ENCODE data around the gene MDM4.

Gene MDM4

DNA sequence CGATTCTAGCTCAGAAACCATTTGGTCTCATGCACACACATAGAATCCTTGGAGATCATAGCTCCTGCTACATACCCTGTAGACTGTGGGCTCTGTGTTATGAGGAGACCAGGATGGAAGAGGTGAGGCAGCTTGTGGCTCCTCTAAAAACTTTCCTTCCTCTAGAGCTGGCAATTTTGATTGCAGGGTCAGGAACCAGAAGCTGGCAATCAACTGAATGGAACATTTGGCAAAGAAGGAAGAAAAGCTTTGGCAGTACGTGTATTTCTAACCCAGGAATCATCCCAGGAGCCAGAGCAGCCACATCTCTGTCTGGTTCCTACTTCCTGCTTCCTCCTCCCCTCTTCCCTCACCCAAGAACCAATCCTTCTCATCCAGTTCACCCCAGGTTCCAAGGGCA, 37.3 kb upstream of the MDM4 start:
- ATAC-seq (ENCODE audit: insufficient read depth, low read depth): no peak
- Histone ChIP-seq H3K4me3 (ENCODE audit: low read depth in 1 of 2, low read length in 2 of 2) (no peak overlapping the region), H3K9ac (ENCODE audit: low read depth, low read length) (no peak overlapping the region), H3K4me2 (ENCODE audit: insufficient read depth, low read length) (no peak overlapping the region), H3K36me3 (ENCODE audit: insufficient read depth, low read length) (peaks cover 14% of the 10 kb centered on the region; the same call in 1 of the 2 replicates), H3K27ac (ENCODE audit: low read length) (peak overlapping the region; percentile 23; the same call in 1 of the 2 replicates), H3K9me3 (ENCODE audit: insufficient read depth, low read length, severe bottlenecking) (no peaks in the 10 kb centered on the region), H3K79me2 (ENCODE audit: insufficient read depth, low read length) (peaks cover 58% of the 10 kb centered on the region), H4K20me1 (ENCODE audit: insufficient read depth, low read length) (peaks cover 26% of the 10 kb centered on the region), H3K27me3 (ENCODE audit: insufficient read depth, low read length, poor library complexity) (no peaks in the 10 kb centered on the region), H2AFZ (ENCODE audit: low read depth, low read length) (no peak overlapping the region), H3K4me1 (ENCODE audit: insufficient read depth, low read length) (peaks cover 35% of the 10 kb centered on the region)
- TF ChIP-seq EZH2 (IDR thresholded peaks at IDR 0.05; ENCODE audit: borderline replicate concordance, low read depth, low read length, severe bottlenecking) (no peak), CTCF (IDR thresholded peaks at IDR 0.05; ENCODE audit: borderline replicate concordance, extremely low read depth, low read length, poor library complexity, severe bottlenecking) (no peak)
- DNase-seq: no peak

GRCh38 chr1:204479387-204480136, 36.6 kb upstream of the MDM4 start:
- no peak for ATAC-seq (ENCODE audit: insufficient read depth, low read depth)
- Histone ChIP-seq H3K36me3 (ENCODE audit: insufficient read depth, low read length) (peaks cover 14% of the 10 kb centered on the region; the same call in 1 of the 2 replicates), H3K79me2 (ENCODE audit: insufficient read depth, low read length) (peaks cover 58% of the 10 kb centered on the region), H3K4me3 (ENCODE audit: low read depth in 1 of 2, low read length in 2 of 2) (peak overlapping the region in 1 of 2 experiments; percentile 33; a peak in 1 of 4 replicates), H3K27ac (ENCODE audit: low read length) (peak overlapping the region; percentile 81), H3K4me2 (ENCODE audit: insufficient read depth, low read length) (peak overlapping the region; percentile 58), H3K4me1 (ENCODE audit: insufficient read depth, low read length) (peaks cover 35% of the 10 kb centered on the region), H3K27me3 (ENCODE audit: insufficient read depth, low read length, poor library complexity) (no peaks in the 10 kb centered on the region), H3K9ac (ENCODE audit: low read depth, low read length) (peak overlapping the region; percentile 33), H4K20me1 (ENCODE audit: insufficient read depth, low read length) (peaks cover 26% of the 10 kb centered on the region), H2AFZ (ENCODE audit: low read depth, low read length) (no peak overlapping the region), H3K9me3 (ENCODE audit: insufficient read depth, low read length, severe bottlenecking) (no peaks in the 10 kb centered on the region)
- no peak for TF ChIP-seq EZH2 (IDR thresholded peaks at IDR 0.05; ENCODE audit: borderline replicate concordance, low read depth, low read length, severe bottlenecking)
- no peak for TF ChIP-seq CTCF (IDR thresholded peaks at IDR 0.05; ENCODE audit: borderline replicate concordance, extremely low read depth, low read length, poor library complexity, severe bottlenecking)
- no peak for DNase-seq

DNA sequence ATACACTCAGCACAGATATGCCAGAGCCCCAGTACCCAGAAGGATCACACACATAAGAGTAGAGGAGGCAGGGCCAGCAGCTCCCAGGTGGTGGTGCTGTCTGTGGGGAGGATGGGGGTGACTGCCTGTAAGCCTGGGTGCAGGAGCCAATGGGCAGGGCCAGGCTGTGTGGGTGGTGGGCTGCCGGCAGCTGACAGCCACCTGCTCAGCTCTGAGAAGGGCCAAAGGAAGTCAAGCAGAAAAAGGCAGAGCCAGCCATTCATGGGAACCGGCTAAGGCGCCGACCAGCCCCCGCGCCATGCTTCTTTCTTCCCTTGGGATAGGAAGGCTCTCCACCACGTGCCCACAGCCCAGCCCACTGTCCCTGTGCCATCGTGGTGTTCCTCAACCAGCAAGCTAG, 35.7 kb upstream of the MDM4 start:
- no peaks in the 10 kb centered on the region for H3K9me3 ChIP-seq (ENCODE audit: insufficient read depth, low read length, severe bottlenecking)
- DNase-seq (peak; percentile 84), ATAC-seq (ENCODE audit: insufficient read depth, low read depth) (peak; percentile 96)
- peak overlapping the region in 1 of 2 experiments; percentile 33; a peak in 2 of 4 replicates for H3K4me3 ChIP-seq (ENCODE audit: low read depth in 1 of 2, low read length in 2 of 2)
- peaks cover 35% of the 10 kb centered on the region for H3K4me1 ChIP-seq (ENCODE audit: insufficient read depth, low read length)
- H3K27me3 ChIP-seq (ENCODE audit: insufficient read depth, low read length, poor library complexity): no peaks in the 10 kb centered on the region
- H2AFZ ChIP-seq (ENCODE audit: low read depth, low read length): no peak overlapping the region
- H3K9ac ChIP-seq (ENCODE audit: low read depth, low read length): peak overlapping the region; percentile 33
- peaks cover 26% of the 10 kb centered on the region for H4K20me1 ChIP-seq (ENCODE audit: insufficient read depth, low read length)
- TF ChIP-seq CTCF (IDR thresholded peaks at IDR 0.05; ENCODE audit: borderline replicate concordance, extremely low read depth, low read length, poor library complexity, severe bottlenecking) (peak; percentile 71), EZH2 (IDR thresholded peaks at IDR 0.05; ENCODE audit: borderline replicate concordance, low read depth, low read length, severe bottlenecking) (no peak)
- peaks cover 14% of the 10 kb centered on the region; the same call in 1 of the 2 replicates for H3K36me3 ChIP-seq (ENCODE audit: insufficient read depth, low read length)
- peak overlapping the region; percentile 81 for H3K27ac ChIP-seq (ENCODE audit: low read length)
- peak overlapping the region; percentile 58 for H3K4me2 ChIP-seq (ENCODE audit: insufficient read depth, low read length)
- H3K79me2 ChIP-seq (ENCODE audit: insufficient read depth, low read length): peaks cover 61% of the 10 kb centered on the region
